HK-2 (cell line): Measurements from ENCODE around the gene PPM1M.
"Not testable (repeated sequence)": the region's sequence is repeated elsewhere in the genome, so short reads cannot be mapped to it uniquely, and the experiment has no call there.

Source experiments
- DNase-seq: peaks from one replicate; pipeline ENCODE4 v3.0.0-alpha.2; 2018; ENCODE audit not compliant: unreplicated experiment

PPM1M gene

DNA sequence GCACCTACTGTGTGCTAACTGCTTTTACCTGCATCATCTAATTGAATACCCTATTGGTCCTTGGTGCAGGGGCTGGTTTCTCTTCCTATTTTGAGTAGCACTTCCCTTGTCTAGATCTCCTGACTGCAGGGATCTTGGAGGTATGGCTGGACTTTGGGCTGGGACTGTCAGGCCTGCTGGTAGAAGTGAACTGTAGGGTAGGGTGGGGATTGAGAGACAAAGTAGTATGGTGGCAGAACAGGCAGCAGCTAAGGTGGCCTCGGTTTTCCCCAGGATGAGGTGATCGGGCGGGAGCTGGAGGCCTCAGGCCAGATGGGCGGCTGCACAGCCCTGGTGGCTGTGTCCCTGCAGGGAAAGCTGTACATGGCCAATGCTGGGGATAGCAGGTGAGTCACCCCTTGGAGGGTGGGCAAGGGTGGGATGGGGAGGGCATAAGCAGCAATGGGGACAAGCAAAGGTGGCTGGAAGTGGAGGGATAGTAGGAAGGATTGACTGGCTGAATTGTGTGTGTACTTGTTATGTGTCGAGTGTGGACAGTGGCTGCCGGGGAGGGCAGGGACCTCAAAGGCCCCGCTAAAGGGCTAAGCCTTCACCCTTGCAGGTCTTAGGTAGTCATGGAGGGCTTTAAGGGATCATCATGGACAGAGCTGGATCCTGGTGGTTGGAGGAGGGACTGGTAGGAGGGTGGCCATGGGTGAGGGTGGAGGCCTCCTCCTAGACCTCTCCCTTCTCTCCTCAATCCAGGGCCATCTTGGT, 2.0 kb downstream of the PPM1M start:
- no peak for DNase-seq

DNA sequence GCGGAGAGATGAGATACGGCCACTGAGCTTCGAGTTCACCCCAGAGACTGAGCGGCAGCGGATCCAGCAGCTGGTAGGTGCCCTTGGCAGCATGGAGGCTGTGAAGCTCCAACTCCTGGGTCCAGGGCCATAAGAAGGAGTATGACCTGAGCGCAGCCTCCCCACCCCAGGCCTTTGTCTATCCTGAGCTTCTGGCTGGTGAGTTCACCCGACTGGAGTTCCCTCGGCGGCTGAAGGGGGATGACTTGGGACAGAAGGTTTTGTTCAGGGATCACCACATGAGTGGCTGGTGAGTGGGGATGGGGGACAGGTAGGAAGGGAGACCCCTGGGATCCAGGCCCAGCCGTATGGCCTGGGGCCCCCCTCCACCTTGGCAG, 2.6 kb downstream of the PPM1M start:
- DNase-seq = no peak

DNA sequence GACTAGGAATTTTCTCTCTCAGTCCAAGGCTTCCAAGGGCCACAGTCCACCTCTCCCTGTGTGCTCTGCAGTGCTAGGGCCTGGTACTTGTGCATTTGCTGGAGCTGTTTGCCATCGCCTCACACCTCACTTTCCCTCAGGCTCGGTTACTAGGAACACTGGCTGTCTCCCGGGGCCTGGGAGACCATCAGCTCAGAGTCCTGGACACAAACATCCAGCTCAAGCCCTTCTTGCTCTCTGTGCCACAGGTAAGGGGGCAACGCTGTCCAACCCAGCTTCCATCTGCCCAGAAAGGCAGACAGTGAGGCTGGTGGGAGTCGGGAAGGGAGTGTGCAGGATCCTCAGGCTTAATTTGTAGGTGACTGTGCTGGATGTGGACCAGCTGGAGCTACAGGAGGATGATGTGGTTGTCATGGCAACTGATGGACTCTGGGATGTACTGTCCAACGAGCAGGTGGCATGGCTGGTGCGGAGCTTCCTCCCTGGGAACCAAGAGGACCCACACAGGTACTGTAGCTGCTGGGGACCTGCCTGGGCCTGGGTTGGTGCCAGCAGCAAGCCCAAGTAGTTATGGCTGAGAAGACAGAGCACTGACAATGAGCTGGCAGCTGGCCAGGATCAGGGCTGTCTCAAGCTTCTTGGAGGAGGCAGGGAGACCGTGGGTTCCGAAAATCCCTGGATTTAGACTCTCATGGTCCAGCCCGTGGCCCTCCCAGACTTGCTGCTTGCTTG, 3.4 kb downstream of the PPM1M start:
- DNase-seq = no peak

DNA sequence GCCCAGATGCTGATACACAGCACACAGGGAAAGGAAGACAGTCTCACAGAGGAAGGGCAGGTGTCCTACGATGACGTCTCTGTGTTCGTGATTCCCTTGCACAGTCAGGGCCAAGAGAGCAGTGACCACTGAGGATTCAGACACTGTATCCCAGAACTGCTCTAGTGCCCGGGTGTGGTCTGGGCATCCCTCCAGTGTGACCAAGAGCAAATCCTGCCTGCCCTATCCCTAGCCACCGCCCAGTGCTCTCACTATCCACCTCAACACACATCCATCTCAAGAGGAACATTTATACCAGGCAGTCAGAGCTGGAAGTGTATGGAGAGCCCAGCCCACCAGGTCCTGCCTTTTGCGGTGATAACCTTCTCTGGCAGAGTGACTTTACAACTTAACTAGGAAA, 4.1 kb downstream of the PPM1M start:
- DNase-seq = no peak

DNA sequence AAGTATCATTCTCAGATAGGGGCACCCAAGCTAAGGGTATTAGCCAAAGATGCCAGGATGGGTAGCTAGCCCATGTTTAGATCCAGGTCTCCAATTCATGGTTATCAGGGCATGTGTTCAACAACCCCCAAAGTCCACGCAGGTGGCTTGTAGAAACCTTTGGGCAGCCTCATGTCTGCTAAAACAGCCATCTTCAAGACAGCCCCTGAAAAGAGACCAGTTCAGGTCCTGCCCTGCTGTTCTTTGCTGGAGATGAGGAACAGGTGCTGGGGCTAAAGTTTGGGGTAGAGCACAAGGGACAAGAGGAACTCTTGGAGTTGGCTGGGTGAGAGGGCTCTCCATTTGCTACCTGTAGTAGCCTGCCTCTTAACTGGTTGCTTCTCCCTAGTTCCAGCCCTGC, 4.6 kb downstream of the PPM1M start:
- no peak for DNase-seq

DNA sequence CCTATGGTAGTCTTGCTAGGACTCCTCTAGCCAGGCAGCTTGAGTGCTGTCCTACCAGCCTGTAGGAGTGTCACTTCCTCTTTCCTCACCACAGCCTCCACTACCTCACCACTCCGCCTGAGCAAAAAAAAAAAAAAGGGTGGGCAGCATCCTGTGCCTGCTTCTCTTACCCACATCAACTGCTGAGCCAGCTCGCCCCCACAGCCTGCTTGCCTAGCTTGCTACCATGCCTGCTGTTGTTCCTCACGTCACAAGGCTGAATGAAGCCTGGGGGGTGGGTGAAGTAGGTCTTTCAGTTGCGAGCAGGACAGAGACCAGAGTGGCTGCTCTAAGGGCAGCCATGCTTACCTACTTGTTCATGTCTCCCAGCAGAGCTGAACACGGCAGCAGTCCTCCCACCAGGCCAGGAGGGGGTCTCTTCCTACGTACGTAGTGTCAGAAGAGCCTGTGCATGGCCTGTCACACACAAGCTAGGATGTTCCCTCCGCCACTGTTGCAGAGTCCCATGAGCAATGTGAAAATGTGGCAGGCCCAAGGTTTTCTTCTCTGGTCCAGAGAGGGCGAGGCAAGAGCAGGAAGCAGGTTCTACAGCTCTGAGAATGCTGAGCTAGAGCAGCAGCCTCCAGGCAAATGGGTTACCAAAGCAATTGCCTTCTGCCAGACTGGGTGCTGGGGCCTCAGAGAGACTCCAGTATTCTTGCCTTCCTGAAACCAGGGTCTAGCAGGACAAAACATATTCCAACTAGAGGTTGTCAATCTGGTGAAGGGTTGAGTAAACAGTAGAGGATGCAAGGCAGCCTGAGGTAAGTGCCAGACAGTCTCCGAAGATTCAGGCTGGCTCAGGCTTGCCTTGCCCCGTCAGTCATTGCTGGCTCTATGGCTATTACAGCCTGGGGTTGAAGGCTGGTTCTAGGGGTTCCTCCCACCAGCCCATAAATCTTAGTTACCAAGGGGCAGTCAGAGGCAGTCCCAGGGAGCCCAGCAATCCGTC, 8.1 kb downstream of the PPM1M start:
- DNase-seq = no peak

DNA sequence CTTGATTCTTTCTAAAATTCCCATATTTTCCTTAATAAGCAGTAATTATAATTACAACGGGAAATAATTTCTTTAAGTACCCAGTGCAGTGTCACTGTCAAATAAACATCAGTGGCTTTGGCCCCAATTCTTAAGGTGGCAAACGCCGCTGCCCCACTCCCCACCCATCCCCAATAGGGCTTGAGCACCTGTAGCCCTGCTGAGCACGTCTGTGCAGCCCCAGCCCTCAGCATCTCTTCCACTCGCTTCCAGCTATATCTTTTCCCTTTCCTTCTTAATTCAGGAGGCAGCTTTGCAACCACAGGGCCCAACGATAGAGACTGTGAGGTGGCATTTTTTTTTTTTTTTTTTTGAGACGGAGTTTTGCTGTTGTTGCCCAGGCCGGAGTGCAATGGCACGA, 9.0 kb downstream of the PPM1M start:
- no peak for DNase-seq

DNA sequence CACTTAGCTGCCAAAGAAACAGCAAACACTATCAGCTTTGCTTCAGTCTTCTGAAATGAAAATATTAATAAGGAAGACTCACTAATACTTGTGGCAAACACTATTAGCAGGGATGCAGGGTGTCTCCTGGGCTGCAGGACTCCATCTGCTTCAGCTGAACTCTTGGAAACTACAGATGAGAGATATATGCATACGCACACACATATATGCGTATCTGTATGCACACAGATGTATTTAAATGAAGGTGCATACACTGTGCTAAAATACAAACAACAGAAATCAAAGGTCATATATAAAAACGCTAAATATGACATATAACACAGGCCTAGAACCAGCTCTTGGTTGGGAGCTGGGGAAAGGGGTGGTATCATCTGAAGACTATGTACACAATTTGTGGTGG, 10.6 kb downstream of the PPM1M start:
- no peak for DNase-seq

DNA sequence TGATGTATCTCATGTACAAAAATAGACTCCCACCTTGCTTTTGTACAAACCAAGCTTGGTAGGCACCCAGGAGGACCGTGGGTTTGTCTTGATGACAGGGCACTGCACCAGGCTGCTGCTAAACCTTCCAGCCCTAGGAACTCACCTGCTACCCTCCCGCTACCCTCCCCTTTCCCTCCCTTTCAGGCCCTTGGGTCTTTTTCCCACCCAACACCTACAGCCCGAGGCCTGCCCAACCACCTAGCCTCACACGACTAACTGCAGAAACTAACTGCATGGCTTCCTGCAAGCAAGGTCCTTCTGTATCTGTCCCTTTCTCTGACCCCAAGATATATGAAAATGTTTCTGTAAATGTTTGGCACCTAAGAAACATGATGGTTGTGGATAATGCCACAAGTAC, 11.1 kb downstream of the PPM1M start:
- no peak for DNase-seq

DNA sequence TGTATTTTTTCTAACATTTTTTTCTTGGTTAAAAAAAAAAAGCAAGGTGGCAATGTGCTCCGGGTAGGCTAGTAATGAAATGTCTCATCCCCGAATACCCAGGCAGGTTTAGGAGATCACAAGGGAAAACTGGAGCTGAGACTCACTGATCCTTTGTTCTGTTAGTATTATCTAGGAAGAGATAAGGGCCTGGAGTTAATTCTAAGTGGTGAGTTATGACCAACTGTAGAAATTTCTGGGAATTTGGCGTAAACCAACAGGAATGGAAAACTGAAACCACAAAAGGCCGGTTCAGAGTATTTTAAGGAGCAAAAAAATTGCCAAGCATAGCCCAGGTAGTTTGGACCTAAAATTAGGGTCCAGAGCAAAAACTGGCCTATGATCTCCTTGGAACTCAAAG, 12.4 kb downstream of the PPM1M start:
- no peak for DNase-seq

DNA sequence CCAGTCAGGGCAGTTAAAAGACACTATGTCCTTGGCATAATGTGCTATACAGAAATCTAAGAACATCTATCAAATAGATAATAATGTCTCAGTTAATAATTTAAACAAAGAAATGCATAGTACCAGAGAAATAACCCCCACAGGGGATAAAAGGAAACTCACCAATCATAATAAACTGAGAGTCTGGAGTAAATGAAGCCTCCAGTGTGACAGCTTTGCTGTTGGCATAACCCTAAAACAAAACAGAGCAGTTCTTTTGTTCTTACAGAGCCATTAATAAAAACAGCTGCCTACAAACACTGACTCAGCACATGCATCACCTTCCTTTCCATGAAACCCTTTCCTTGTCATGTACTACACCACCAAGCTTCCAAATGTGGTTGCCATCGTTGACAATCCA, 13.5 kb downstream of the PPM1M start:
- no peak for DNase-seq

DNA sequence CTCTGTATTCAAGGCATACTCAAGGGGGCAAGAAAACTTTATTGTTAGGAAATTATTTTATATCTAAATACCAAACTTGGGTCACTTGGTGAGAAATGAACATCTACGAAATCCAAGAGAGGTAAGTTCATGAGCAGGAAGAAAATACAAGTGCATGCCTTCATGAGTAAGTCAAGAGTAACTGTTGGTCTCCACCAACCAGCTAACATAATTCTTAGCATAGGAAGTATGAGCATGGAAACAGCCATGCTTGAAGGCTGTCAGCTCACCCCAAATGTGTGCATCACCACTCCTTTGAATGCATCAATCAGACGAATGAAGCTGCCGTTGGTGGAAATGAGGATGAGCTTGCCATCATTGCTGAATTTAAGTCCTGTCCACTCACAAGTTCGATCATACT, 13.9 kb downstream of the PPM1M start:
- no peak for DNase-seq

DNA sequence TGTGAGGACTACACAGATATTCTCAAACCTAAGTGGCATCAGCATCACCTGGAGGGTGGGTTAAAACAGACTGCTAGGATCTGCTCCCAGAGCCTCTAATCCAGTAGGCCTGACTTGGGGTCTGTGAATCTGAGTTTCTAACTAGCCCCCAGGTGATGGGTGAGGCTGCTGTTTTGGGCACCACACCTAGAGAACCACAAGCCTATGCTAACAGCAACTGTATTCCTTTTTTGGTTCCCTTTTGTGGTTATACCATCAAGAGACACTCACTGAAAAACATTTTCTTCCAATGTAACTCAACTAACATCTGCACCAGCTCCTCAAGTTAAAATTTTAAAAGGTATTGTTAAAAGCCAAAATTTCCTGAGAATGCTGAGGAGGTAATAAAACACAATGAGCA, 16.9 kb downstream of the PPM1M start:
- DNase-seq = no peak

DNA sequence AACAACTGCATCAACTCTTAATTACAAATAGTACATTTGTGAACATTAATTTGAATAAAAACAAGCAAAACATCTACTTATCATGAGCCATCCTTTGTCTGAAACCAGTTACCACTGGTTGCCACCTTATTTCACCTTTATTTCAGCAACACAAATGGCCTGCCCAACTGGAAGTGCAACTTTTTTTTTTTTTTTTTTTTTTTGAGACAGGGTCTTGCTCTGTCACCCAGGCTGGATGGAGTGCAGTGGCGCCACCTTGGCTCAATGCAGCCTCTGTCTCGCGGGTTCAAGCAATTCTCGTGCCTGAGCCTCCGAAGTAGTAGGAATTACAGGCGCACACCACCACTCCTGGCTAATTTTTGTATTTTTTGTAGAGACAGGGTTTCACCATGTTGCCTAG, 19.8 kb downstream of the PPM1M start:
- no peak for DNase-seq

DNA sequence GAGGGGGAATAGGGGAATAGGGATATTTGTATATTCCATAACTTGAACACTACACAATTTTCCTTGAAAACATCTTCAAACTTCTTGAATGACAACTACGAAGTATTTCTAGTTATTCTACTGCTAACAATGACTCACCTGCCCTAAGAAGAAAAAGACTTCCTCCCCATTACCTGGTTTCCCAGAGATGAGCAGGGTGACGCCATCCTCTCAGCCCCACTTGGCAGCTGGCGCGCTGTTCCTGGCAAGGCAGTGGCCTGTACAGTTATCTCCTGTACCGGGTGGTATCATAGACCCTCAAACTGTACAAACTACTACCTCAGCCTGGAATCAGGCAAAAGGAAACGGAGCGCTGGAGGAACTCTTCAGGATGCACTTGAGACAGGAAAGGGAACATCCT, 22.5 kb downstream of the PPM1M start:
- DNase-seq = no peak

DNA sequence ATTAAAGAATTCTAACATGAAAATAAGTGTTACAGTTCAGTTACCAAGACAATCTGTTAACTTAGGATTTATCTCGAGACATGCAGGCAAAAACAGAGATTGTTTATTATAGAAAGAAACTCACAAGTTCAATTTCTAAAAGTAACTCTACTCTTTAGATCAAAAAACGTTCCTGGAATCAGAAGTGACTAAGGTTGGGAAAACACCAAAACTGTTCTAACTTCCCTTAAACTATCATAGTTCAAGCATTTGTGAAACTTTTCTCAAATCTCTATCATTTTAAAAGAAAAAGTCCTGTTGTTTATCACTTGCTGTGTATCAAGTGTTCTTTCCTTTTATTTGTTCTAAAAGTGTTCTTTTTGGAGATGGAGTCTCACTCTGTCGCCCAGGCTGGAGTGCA, 24.2 kb downstream of the PPM1M start:
- DNase-seq = no peak

DNA sequence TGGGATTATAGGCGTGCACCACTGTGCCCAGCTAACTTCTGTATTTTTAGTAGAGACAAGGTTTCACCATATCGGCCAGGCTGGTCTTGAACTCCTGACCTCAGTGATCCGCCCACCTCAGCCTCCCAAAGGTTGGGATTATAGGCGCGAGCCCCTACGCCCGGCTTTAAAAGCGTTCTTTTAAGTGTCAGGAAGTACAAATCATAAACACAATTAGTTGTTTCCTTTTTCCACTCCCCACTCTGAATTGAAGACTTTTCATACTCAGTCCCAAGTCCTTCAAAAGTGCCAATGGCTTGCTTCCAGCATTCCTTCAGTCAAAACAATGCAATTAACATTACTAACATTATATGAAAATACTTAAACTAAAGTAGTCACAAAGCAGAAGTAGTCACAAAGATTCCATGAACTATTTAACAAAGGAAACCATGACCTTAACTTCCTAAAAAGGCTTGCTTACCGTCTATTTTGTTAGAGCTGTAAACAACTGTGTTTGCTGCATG, 24.7 kb downstream of the PPM1M start:
- DNase-seq = no peak

DNA sequence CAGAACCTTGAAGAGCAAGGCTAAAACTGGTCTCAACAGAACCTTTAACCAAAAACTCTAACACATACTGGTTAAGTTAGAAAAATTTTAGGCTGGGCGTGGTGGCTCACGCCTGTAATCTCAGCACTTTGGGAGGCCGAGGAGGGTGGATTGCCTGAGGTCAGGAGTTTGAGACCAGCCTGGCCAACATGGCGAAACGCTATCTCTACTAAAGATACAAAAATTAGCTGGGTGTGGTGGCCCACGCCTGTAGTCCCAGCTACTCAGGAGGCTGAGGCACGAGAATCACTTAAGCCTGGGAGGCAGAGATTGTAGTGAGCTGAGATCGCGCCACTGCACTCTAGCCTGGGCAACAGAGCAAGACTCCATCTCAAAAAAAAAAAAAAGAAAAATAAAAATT, 26.6 kb downstream of the PPM1M start:
- not testable (repeated sequence) for DNase-seq

DNA sequence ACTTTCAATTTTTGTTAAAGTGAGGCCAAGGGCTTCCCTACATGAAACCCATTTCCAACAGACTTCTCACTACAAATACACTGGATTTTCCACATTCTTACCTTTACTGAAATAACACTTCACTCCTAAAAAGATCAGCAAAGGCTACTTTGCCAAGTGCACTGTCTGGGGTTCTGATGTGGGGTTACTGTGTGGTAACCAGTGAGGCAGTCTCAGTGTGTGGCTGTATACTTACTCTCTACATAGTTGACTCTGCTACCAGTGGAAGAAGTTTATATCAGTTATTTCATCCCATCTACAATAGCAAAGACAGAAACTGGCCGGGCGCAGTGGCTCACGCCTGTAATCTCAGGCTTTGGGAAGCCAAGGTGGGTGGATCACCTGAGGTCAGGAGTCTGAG, 27.3 kb downstream of the PPM1M start:
- DNase-seq = no peak

DNA sequence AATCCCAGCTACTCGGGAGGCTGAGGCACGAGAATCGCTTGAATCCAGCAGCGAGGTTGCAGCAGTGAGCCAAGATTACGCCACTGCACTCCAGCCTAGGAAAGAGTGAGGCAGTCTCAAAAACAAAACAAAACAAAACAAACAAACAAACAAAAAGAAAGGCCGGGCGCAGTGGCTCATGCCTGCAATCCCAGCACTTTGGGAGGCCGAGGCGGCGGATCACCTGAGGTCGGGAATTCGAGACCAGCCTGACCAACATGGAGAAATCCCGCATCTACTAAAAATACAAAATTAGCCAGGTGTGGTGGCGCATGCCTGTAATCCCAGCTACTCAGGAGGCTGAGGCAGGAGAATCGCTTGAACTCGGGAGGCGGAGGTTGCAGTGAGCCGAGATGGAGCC, 29.2 kb downstream of the PPM1M start:
- not testable (repeated sequence) for DNase-seq

DNA sequence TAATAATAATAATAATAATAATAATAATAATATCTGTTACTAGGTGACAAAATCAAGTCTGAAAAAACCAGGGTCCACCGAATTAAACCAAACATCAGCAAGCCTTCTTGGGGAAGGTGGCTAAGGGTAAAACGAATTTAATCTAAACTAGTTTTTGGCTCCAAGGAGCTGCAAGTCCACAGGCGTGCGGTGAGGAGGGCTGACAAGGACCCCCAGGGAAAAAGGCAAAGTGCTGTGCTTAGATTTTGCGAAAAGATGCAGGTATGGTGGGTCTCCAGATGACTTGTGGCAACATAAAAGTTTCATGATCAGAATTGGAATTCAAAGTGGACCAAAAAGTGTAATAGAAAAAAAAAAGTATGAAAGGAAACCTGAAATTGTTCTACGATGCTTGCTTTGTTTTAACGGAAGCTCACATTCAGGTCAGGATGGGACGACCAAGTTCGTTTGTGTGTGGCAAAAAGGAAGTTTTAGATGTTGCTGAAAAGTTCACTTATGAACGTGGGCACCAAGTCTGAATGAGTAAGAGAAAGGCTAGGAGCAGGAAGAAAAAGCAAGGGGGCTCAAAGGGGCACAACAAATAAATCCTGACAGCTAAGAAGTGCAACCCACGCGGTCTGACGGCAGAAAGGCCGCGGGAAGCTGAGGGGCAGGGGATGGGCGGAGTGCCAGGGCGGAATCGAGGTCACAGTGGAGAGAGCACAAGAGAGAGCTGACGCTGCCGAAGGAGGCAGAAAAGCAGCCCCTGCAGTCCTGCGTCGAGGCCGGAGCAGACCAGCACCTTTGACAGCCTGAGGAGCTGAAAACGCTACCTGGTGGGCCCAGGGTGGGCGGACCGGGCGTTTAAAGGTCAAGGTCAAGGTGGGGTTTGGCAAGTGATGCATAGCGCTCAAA, 31.8 kb downstream of the PPM1M start:
- peak; percentile 69 for DNase-seq
